Stimulated activated CD8-positive, alpha-beta memory T cell treated with anti-CD3 and anti-CD28 coated beads, Interleukin-15, amount 100 ng/mL, for 4 hours (primary cell): ENCODE results near the gene SRGAP2.
"Not testable (repeated sequence)": the region's sequence is repeated elsewhere in the genome, so short reads cannot be mapped to it uniquely, and the experiment has no call there.

ENCODE experiments used
- DNase-seq, 2 donors: peaks; one replicate each; pipeline ENCODE4 v3.0.0-alpha.2; 2020; ENCODE audit warnings: low read depth in 2 of 2

SRGAP2 gene

DNA sequence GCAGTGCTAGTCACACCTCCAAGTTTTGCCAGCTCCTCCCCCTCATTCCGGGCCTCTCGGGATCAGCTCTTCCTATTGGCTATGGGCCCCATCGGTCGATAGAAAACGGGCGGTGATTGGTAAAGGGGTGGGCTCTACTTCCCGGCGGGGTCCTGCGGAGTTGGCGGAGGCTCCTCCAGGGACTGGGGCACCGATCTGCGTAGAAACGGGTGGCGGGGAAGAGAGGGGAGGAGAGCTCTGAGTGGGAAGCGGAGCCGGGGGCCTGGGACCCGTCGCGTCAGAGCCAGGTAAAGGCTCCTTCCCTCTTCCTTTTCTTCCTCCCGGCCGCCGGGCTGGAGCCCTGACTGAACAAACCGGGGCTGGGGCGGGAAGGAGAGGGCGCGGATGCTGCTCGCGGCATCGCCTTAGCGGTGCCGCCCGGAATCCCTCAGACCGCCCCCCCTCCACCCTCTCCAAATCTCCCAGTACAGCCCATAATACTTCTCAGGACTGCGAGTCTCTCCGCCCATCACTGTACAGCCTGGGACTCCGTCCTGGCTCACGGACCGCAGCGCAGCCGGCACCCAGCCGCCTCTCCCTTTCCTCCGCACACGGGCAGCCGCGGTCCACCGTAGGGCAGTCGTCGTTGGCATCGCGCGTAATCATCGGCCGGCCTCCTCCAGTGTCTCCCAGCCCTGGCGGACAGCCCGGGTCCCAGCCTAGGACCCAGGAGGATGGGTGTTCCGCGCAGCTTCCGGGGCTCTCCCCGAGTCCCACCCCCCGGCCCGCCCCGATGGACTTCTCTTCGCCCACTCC lies at the start of gene SRGAP2:
SRGAP2 (plus strand) TSS at position 178 of the 795 bp plus-strand sequence. CDS start 2,430 bp downstream, outside the sequence.
- DNase-seq, result peak; percentile 1 to 27

DNA sequence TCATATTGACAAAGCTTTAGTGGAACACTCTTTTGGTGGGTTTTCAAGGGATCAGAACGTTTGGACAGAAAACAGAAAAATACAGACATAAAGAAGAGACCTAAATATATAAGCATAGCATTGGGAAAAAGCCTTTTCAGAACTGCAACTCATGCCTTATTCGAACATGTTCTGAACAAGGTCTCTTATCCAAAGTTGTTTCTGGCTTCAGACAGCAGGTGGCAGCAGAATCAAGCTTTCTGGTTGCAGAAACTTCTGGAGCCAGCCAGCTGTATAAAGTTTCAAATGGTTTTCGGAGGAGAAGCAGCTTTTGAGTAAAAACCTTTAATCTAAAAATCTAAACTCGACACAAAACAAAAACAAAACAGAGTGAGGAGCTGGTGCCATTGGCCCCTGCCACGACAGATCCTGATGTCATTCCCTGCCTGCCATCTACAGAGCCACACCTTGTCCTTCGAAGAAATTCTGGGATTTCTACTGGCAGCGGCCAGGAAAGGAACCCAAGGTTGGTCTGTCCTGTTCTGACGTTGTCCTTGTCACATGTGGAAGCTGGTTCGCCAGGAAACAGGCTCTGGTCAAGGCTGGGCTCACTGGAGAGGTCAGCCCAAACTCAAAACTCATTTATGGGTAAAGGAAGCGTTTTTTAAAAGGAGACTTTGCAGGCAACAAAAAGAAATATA lies 35.9 kb upstream of the SRGAP2 start:
- not testable (repeated sequence) for DNase-seq

DNA sequence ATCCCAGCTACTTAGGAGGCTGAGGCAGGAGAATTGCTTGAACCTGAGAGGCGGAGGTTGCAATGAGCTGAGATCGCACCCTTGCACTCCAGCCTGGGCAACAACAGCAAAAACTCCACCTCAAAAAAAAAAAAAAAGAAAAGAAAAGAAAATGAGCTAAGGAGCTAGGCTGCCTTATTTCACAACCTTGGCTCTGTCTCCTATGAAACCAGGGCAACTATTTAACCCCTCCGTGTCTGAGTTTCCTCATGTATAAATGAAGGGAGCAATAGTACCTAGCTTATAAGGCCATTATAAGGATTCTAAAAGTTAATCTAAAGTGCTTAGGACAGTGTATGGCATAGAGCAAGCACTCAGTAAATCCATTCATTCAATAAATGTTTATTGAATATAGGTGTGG lies 33.5 kb upstream of the SRGAP2 start:
- not testable (repeated sequence) for DNase-seq

DNA sequence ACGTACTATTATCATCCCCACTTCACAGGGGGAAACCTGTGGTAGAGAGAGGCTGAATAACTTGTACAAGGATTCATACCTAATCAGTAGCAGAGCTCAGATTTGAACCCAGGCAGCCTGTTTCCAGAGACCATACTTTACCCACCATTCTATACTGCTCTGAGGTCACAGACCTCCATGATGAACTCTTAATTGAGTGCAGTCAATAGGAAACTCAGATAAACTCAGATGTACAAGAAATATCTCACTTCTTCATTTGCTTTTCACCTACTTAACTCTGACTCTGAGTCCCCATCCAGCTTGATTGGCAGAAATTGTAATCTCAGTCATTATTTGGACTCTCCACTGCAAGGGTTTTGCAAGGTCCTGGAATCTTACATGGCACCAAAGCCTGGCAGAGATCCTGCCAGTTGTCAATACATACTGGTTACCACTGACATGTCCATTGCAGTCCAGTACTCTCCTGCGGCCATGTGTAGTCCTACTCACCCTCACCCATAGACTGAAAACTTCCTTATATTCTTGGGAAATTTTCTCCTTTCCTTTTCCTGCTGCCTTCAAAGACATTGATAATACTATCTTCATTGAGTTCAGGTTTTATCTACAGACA lies 30.1 kb upstream of the SRGAP2 start:
- not testable (repeated sequence) for DNase-seq

DNA sequence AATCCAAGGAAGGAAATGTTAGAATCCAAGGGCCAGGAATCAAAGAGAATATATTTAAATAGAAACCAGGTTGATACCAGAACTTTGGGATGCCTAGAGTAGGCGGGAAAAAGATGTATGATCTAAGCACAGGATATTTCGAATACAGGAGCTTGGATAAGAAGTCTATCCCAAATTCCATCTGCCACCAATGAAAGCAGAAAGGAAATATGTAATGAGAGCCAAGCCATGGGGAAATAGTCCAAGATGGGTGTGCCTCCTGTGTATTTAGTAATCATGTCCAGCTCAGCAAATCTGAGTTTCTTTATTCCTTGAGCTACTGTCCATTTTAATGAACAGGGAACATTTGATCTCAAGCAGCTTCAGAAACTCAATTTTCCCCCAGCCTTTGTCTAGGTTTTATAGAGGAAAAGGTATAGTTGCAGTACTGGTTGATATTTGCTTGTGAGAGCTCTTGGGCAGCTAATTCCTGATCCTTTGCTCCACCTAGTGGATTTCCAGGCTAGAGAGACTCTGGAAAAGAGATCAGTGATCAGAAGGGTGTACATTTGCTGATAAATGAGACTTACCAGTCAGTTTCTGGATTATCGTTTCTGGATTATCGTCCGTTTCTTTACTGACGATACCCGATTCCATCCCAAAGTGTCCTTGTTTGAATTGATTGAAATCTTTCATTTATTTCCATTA lies 29.0 kb upstream of the SRGAP2 start:
- DNase-seq, result not testable (repeated sequence)

DNA sequence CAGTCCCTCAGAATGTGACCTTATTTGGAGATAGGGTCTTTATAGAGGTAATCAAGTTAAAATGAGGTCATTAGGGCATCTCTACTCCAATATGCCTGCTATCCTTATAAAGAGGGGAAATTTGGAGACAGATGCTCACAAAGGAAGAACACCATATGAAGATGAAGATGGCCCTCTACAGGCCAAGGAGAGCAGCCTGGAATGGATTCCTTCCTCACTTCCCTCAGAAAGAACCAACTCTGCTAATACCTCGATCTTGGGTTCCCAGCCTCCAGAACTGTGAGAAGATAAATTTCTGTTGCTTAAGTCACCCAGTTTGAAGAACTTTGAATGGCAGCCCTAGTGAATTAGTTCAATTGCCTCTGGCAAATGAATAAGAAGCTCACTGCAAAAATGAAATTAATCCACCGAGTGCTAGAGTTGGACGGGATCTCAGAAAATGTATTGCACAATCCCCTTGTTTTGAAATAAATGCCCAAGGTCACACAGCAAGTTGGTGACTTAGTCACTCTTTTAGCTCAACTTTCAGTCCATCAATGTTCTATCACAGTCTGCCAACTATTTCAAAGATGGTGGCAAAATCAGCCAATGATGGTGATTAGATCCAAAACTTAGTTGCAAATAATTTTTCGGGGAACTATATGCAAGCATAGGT lies 27.8 kb upstream of the SRGAP2 start:
- DNase-seq, result not testable (repeated sequence)

DNA sequence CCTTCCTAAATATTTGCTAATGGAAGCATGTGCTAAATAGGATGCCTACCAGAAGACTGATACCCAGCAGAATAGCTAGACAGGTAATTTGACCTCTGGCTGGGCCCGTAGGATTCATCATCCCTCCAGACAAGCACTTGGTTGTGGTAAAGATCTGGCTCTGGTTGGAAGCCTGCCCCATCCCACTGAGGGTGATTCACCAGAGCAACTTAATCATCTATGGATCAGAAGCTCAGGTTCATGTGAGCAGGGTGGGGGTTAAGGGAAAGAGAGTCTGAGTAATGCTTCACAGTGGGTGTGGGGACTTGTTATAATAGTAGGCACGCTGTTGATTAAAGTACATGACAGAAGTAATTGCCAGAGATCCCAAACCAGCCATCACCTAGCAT lies 27.2 kb upstream of the SRGAP2 start:
- not testable (repeated sequence) for DNase-seq

DNA sequence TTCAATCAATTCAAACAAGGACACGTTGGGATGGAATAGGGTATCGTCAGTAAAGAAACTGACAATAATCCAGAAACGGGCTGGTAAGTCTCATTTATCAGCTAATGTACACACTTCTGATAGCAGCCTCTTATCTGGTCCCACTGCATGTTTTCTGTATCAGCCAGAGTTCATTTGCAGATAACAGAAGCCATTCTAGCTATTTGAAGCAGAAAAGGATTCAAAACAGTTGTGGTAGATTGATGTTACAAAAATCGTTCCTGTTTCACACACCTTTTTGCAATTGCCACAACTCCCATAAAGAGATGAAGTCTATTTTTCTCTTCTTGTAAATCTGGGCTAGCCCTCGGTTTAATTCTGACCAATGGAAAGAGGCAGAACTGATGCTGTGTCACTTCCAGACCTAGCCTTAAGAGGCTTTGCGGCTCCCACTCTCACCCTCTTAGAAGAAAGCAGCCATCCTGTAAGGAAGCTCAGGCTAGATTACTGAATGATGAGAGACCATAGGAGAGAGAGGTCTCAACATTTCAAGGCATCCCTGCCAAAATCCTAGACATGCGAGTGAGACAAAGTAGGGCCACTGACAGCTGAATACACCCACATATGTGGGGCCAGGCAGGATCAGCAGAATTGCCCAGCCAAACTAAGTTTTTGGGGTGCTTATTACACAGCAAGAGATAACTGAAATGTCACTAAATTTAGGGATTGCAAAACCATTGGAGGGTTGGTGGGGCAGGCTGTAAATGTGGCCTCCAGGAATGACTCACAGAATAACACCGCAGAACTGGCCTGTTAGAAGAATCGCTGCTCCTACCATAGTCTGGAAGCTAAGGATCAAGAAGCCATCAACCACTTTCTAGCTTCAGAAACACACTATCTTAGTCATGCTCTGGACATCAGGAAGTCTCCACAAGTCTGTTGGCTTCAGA lies 25.0 kb upstream of the SRGAP2 start:
- not testable (repeated sequence) for DNase-seq

DNA sequence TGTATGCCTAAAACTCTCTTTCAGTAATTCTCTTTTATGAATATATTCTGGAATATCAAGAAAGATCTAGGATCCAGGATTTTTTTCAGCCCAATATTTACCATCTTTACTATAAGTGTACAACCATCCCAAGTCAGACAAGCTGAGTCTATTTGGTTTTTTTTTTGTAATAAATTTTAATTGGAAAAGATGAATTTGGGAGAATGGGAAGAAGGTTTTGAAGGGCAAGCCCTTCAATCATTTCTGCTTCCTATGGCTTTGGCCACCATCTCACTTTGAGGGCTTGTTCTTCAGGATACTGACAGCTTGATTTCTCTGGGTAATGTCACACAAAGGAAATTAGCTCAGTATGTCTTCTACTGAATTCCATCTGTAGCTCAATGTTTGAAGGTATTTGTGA lies 23.7 kb upstream of the SRGAP2 start:
- DNase-seq, result not testable (repeated sequence)

DNA sequence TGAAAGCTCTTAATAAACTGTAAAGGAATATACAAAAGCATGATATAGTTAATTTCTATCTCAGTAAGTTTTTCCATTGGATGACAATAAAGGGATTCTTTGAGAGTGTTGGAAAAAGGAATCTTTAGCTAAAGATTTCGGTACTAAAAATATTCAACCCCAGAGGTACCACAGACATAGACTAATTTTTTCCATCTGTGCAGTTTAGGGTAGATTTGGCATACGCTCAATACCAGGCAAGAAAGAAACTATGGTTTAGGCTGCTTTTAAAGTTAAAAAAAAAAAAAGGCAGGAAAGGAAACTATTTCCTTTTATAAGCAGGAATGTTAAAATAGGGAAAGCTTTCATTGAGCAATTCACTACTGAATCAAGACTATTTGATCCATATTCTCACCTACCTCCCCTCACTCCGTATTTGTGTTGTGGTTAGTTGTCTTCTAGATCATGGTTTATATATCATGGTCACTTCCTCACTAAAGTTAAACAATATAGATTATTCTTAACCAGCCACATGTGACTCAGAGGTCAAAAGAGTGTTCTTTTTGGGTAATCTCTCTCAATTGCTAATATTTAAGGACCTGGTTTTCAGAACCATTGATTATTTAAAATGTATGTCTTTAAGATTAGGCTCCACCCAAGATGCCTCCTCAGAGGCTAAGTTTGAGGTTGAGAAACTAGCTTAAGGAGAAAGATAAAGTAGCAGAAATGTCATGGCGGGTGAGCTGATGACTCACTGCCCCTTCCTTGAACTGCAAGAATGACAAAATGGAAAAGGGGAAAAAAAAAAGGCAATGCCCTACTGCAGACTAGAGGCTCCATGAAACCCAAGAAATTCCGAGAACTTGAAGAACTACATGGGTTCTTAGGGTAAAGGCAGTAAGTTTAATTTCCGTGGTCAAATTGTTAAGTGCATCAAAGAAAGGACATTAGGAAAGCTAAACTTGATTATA lies 20.7 kb upstream of the SRGAP2 start:
- not testable (repeated sequence) for DNase-seq

DNA sequence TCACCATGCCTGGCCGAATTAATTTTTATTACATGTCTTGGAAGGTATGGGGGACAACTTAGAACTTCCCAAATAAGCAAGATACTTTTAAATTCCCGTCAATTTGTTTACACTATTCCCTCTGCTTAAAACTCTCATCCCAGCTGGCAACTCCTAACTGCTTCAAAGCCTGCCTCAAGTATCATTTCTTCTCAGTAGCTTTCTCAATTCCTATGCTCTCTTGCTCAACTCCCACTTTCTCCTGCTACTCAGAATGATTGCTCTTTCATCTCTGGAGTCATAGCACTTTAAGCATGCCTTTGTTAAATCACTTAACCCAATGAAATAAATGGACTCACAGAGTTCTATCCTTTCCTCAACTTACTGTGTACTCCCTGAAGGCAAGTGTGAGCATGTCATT lies 19.6 kb upstream of the SRGAP2 start:
- DNase-seq, result not testable (repeated sequence)

DNA sequence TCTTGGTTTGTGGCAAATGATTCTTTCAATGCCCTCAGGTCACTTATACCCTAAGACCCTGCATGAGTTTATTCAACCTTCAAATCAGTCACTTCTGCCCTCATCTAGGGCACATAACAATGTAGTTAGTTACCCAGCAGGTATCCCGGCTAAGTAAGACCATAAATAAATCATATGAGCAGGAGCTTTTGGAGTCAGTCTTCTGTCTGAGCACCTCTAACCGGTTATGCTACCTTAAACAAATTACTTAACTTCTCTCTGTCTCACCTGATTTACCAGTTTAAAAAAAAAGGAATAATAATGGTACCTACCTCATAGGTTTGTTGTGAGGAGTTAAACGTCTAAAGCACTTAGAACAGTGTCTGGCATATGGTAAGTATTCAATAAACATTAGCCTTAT lies 17.6 kb upstream of the SRGAP2 start:
- not testable (repeated sequence) for DNase-seq

DNA sequence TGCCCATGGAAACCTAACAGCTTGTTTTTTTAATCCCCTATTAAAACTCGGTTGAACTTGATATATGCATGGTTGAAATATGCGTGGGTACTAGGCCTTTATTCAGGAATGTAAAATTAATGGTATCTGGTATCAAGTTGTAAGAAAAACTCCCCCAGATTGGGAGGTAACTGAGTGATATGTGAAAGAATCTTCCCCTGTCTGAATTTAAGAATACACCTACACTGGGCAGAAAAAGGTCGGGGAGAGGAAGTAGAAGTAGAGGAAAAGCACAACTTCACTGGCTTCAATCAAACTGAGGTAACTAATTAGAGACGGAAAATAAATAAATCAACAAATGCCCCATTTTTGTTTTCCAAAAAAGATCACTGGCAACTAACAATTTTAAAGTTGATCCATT lies 16.5 kb upstream of the SRGAP2 start:
- not testable (repeated sequence) for DNase-seq

DNA sequence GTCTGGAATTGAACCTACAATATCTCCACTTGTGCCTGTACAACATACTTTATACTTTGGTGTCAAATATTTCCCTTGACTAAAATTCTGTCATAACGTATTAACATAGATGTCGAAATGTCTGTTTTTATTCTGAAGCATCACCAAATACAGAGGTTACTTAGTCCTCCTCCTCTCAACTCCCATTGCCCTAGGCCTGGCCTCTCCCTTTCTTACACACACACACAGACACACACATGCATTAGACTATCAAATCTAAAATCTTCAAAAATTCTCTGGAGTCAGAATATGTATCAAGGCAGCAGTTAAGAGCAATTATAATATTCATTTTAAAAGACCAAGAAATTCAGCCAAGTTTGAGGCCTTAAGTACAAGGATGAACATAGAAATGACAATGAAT lies 8.2 kb upstream of the SRGAP2 start:
- not testable (repeated sequence) for DNase-seq

DNA sequence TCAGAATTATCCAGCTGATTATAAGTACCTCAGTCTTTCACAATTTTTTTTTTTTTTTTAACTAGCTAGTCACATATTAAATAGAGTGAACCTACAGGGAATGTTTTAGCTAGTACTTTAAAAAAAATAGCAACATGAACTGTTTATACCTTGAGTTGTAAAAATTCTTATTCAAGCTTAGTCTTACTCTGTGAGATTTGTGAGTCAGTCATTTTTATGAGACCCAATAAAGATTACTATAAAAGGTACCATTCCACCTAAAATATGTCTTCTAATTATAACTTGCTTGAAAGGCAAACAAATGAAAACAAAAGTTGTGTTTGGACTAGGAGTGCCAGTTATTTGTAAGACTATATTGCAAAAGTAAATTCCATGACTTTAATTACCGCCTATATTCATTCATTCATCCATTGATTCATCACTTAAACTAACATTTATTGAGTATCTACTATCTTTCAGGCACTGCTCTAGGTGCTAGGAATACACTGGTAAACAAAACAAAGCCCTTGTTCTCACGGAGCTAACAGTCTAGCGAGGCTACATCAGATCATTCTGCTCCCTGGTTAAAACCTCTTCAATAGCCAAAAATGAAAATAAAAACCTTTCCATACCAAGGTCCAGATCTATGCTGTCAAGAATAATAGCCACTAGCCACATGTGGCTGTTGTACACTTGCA lies 6.5 kb upstream of the SRGAP2 start:
- not testable (repeated sequence) for DNase-seq

DNA sequence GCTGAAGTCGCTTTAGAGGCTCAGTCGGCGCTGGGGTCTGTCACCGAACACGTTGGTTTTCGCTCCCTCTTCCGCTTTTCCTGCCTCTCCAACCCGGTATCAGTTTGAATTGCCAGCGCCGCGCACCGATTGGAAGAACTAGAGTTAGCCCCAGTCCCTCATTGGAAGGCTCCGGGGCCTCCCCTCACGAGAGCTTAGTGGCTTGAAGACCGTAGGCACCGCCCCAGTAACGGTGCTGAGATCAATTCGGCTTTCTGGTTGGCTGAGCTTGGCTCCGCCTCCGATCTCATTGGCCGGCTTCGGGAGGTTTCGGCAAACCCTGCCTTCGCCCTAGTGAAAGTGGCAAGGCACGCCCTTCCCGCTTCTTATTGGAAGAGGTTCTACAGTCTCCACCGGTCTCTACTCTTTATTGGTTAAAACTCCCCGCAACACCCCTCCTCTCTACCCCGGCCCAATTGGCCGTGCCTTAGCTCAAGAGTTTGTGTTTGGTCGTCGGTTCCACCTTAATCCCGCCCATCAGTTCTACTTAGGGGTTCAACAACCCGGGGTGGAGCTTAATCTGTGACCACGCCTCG lies 465 bp upstream of the SRGAP2 start, which contains the start of gene FAM72A:
FAM72A (minus strand) TSS at position 51 of the 575 bp plus-strand sequence. CDS start 814 bp downstream, outside the sequence.
- peak; percentile 91 to 98 for DNase-seq

DNA sequence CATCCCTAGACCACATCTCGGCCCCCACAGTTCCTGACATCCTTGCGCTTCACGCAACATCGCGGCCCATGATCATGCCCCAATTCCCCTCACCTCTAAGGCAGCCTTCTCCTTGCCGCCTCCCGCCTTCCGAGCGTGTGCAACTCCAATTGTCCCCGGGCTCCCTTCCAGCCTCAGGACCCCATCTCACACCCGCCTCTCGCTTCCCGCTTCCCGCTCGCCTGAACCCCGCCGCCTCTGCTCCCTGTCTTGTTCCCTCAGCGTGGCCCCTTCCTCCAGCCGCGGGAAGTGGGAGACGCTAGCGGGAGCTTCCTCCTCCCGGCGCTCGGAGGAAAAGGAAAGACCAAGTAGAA lies 794 bp downstream of the SRGAP2 start:
- not testable (repeated sequence) for DNase-seq

DNA sequence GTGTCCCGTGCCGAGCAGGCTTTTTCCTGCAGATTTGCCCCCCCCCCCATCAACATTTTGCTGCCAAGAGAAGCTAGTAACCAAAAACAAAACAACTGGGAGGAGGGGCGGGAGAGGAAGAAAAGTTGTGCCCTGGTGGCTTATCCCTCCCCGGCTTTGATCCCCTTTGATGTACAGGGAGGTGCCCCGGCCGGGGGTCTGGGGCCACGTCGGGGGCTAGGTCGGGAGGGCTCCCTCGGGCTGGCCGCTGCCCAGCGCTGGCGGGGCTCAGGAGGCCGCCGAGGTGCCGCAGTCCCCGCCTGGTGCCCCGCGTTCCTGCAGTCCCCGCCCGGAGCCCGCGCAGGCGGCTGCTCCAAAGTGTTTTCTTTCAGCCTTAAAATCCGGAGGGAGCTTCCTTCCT lies 1.5 kb downstream of the SRGAP2 start:
- DNase-seq, result not testable (repeated sequence)
